ENCODE data around the gene QRFP.
A peak's percentile ranks its signal among the peaks of the same experiment; 100 is the strongest.

The QRFP gene

DNA sequence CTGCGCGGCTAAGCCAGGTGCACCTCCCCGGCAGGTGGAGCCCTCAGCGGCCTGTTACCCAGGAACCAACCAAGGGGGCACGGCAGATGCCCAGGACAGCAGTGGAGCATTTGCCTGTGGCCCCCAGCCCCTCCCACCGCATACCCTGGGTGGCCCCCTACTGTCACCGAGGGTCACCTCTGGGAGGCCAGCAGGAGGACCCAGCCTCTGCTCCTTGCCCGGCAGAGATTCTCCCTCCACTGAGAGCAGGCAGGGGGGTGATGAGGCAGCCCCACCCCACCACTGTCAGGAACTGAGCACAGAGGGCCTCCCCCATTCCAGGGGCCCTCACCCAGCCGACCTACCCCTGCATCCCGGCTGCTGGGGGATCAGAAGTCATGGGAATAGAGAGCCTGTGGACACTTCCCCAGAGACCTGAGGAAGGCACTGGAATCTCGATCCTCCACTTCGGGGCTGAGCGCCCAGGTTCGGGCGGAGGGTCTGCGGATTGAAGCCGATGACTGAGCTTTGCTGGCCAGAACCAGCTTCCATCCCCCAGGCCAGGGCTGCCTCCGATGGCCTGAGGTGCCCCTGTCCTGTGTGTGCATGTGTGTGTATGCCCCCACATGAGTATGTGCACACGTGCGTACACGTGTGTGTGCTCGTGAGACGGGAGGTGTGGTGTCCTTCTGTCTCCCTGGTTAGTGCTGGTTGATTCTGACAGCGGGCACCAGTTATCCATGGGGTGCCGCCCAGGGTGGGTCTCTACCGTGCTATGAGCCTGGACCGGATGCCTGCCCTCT lies at the start of gene QRFP:
TSS of gene QRFP (minus strand) at position 580 of the 782 bp plus-strand sequence. CDS start 2,974 bp downstream, outside the sequence.
- no peak for DNase-seq

GRCh38 chr9:130945173-130945572 lies 48.6 kb upstream of the QRFP start:
- DNase-seq: no peak

GRCh38 chr9:130944510-130945058 lies 48.0 kb upstream of the QRFP start:
- DNase-seq: no peak

- DNase-seq: no peak
These were observed 47.2 kb upstream of the QRFP start for GRCh38 chr9:130943777-130944176.

DNA sequence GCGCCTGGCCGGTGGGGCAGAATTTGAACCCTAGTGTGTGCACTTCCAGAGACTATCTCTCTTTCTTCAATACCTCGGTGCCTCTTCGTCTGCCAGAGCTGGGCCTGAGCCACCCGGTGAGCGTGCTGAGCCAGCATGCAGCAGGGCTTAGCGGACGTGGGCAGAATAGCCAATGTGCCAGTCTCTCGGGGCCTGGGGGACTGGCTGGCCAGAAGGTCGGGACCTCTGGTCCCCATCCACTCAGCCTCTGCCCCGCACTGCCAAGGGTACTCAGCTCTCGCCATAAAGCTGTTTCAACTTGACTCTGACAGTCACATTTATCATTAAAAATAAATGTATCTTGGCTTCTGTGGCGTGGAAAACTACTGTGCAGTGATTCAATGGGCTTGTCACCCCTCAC lies 46.6 kb upstream of the QRFP start:
- no peak for DNase-seq

- DNase-seq: no peak
These were observed 46.1 kb upstream of the QRFP start for GRCh38 chr9:130942679-130943078.

DNA sequence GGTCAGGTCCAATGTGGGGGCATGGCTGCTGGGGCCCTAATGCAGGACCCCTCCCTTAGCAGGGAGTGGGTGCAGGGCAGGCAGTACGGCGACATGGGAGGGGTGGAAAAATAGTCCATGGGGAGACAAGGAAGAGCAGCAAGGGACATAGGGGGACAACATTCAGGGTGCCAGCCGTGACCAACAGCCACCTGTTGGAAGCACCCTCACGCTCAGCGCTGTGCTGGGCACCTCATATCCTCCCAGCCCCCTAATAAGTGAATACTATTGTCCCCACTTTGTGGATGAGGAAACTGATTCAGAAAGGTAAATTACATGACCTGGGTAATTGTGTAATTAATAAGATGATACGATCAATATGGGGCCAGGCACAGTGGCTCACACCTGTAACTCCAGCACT lies 45.5 kb upstream of the QRFP start:
- no peak for DNase-seq

- peak; percentile 41 for DNase-seq
These were observed 44.3 kb upstream of the QRFP start for GRCh38 chr9:130940693-130941576.

DNA sequence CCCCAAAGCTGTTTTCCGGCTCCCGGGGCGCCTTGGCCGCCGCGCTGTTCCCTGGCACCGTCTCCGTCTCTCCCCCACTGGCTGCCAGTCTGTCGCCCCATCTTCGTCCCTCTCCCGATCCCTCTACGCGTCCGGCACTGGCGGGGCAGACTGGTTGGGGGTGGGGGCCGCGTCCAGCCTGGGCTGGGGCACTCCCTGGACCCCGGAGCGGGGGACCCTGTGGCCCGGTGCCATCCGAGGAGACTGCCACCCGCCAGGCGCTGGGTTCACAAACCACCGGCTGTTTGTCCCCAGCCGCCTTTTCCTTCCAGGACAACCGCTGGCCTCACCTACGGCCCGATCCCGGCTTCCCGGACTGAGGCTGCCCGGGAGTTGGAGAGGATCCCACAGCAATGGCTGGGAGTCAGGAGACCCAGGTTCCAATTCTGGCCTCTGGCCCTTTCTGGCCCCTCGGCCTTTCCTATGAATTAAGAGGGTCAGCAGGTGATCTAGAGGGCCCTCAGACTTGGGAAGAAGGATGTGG lies 43.5 kb upstream of the QRFP start:
- no peak for DNase-seq

- DNase-seq: no peak
These were observed 42.9 kb upstream of the QRFP start for GRCh38 chr9:130939405-130940026.

- DNase-seq: no peak
These were observed 42.2 kb upstream of the QRFP start, which contains the start of gene FIBCD1 for GRCh38 chr9:130938652-130939404. FIBCD1 (minus strand) TSS chr9:130939247; CDS start chr9:130938607, 640 bp downstream.

DNA sequence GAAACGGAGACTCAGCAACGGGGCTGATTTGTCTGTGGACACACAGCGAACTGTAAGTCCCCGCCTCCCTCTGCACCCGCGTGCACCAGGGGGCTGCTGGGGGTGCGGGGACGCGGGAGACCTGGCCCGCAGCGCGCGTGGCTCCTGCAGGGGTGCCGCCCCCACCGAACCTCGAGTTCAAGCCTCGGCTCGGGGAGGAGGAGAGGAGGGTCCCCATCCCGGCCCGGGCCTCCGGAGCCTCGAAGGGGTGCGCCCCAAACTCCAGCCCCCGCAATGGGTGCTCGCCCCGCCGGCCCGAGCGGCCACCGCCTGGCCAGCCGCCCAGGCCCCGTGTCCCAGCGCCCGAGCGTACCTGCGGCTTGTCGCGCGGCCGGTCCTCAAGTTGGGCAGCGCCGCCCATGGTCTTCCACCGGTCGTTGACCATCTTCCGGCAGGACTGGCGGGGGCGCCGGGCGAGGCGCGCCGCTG lies 41.6 kb upstream of the QRFP start:
- DNase-seq: no peak

DNA sequence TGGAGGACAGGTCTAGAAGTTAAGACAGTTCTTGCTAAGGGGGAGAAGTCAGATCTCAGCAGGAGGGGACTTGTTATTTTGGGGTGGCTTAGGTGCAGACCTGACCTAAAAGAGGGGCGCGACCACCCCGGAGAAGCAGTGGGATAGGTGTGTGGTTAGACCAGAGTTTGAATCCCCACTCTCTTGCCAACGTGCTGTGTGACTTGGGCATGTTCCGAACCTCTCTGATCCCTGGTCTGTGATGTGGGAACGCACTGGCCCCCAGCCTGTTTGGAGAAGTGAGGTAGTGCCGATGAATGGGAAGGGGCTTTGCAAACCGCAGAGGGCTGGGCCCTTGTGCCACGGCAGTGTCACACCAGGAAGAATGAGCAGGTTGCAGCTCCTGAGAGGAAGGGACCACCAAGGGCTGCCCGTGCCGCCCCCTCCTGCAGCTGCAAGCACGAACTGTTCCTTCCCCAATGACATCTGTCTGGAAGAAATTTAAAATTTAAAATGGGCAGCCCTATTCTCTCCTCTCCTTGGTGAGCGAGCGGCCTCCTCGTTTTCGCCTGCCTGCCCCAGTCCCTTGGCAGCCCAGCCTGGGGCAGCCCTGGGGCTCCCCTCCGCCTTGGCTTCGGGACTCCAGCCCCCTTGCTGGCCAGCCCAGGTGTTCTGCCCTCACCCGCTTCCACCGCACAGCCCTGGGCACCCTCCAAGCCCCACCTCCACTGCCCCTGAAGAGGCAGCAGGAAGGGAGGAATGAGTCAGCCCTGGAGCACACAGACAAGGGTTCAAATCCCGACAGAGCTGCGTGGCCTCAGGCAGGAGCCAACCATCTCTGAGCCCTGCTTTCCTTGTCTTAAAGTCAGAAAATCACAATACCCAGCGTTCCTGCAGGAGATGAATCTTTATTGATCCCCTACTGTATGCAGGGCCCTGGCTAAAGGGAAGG lies 40.8 kb upstream of the QRFP start:
- no peak for DNase-seq

- no peak for DNase-seq
These were observed 39.9 kb upstream of the QRFP start for GRCh38 chr9:130936285-130937117.

DNA sequence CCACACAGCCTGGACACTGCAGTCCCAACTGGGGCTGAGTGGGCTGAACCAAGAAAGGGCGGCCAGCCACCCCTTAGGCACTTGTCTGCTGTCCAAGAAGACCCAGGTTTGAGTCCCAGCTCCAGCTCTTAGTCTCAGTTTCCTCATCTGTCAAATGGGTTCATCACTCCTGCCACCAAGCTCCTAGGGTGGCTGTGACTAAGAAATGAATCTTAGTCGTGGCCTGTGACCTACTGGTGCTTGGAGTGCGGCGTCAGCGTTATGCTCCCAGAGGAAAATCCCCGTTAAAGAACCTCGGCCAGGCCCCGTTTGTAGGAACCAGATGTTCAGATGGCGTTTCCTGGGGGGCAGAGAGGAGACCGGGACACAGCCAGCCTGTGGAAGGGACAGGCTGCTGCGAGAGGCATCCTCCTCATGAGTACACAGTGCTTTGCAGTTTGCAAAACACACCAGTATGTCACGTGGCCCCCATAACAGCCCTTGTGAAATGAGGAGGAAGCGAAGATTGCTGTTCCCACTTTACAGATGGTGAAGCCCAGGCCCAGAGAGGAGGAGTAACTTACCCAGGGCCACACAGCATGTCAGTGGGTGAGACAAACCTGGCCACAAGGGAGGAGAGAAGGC lies 39.1 kb upstream of the QRFP start:
- no peak for DNase-seq

DNA sequence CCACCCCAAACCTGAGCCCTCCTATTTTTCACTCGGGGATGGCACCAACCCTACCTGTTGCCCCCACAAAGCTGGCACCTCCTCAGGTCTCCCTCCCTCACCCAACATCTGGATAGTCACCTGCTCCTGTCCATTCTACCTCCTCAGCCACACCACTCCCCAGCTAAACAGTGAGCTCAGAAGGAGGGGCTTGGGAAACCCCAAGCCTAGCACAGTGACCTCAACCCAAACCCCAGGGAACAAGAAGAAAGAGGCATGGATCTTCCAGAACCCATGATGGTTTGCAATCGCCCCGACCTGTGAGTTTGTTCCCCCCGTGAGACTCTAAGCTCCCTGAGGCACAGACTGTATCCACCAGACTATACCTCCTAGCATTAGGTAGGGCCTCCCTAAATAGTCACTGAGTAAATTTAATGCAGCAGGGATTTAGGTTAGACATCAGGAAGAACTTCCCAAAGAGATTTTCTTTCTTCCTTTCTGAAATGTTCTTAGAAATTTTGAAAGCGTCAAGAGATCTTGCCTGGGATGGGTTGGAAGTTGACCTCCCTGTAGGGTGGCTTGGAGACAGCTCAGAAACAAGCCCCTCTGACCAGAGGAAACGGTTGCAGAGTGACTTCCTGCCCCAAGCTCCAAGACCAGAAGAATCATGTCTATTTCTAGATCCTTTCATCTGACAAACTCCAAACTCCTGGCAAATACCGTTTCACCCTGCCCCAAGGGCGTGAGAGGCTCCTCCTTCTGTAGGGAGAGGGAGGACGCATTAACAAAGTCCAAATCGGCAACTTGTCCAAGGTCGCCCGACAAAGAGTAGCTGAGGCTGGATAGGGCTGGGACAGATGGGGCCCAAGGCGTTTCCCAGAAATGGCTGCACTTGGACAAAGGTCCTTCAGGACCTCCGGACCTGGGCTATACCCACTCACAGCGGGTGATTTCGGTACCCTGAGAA lies 38.4 kb upstream of the QRFP start:
- no peak for DNase-seq

DNA sequence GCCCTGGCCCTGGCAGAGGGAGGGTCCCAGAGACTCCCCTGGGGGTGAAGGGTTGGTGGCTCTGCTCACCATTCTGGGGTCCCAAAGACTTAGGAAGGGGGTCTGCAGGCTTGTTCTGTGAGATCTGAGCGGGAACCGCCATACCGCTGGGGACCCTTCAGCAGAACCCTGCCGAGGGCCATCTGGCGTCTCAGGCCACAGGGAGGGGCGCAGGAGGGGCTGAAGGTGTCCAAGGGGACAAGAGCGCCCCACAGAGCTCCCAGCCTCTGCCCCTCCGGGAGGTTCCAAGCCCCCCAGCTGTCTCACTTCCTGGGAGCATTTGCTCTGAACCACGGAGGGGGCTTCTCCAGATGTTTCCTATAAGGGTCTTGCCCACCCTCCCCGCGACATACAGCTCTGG lies 37.6 kb upstream of the QRFP start:
- DNase-seq: no peak
